HCT116 (cell line): ENCODE measurements around the gene GCN1. TPM values are rescaled to one million over a fixed set of nuclear protein-coding genes. Genes with fewer than 3 reads are reported as not detected.

Source experiments
- ATAC-seq: fragments of 200-7000 bp; cut with Tn5 transposase; 2 replicates; pipeline ENCODE4 v1.9.1; 2020; ENCODE audit warnings: mild to moderate bottlenecking, moderate library complexity
- BruUV-seq: library from RNA; stranded (reverse); fragments of 400-500 nt; replicated peaks from 2 replicates; lab custom pipeline; 2021; lab: Mats Ljungman, UMichigan
- CTCF ChIA-PET: fragments of 300-600 bp; sonication (Branson Sonifier 250); formaldehyde crosslinking; loops from one replicate; lab custom pipeline; 2021; ENCODE audit warnings: antibody characterized with exemption; lab: Charles Lee
- POLR2A ChIA-PET: fragments of 300-600, 350-600 bp; sonication (Branson Sonifier 250); formaldehyde crosslinking; loops from one replicate; lab custom pipeline; 2021; ENCODE audit warnings: antibody characterized with exemption; lab: Charles Lee
- RAD21 ChIA-PET, 2 experiments: fragments of 300-600 bp; sonication (Branson Sonifier 250); formaldehyde crosslinking; loops; one replicate each; lab custom pipeline; 2023; ENCODE audit warnings: low total read pairs in 2 of 2; ENCODE audit not compliant: uncharacterized antibody in 2 of 2, unreplicated experiment in 2 of 2, low non-redundant PET in 1 of 2; lab: Charles Lee
- DNase-seq: peaks from one replicate; pipeline ENCODE4 v3.0.0-alpha.2; 2010; ENCODE audit warnings: low read depth, low spot score
- H2AFZ ChIP-seq: fragments of 200-600 bp; shearing (Covaris generic), sonication (generic); 2 replicates; pipeline ENCODE4 v1.6.1; 2017; ENCODE audit warnings: low read depth, mixed run types, mixed read lengths, antibody characterized with exemption, low read length; ENCODE audit not compliant: poor library complexity, severe bottlenecking
- H3K27ac ChIP-seq: 2 replicates; pipeline ENCODE4 v1.5.1; 2012; ENCODE audit warnings: low read depth, low read length
- H3K27me3 ChIP-seq: fragments of 200-600 bp; sonication (generic); 2 replicates; pipeline ENCODE4 v1.6.1; 2016; ENCODE audit warnings: mixed run types, low read length, mixed read lengths; ENCODE audit not compliant: insufficient read depth
- H3K36me3 ChIP-seq, 2 experiments: fragments of 200-500 bp in 1 of 2; fragments of 200-600 bp in 1 of 2; sonication (Bioruptor generic) in 1 of 2; sonication (generic) in 1 of 2; 2 replicates each; pipeline versions ENCODE4 v1.5.1 to v1.6.1; 2014 to 2016; ENCODE audit warnings: low read length in 2 of 2, inconsistent platforms in 1 of 2, mixed read lengths in 1 of 2, mixed run types in 1 of 2; ENCODE audit not compliant: insufficient read depth in 2 of 2, control insufficient read depth in 1 of 2
- H3K4me1 ChIP-seq, 2 experiments: fragments of 200-600 bp in 1 of 2; sonication (generic) in 1 of 2; 2 replicates each; pipeline versions ENCODE4 v1.5.1 to v1.6.1; 2012 to 2017; ENCODE audit warnings: low read length in 2 of 2, inconsistent platforms in 1 of 2, mild to moderate bottlenecking in 1 of 2, mixed read lengths in 1 of 2, mixed run types in 1 of 2, moderate library complexity in 1 of 2; ENCODE audit not compliant: insufficient read depth in 2 of 2, control insufficient read depth in 1 of 2
- H3K4me2 ChIP-seq: fragments of 200-600 bp; sonication (generic); 2 replicates; pipeline ENCODE4 v1.6.1; 2017; ENCODE audit warnings: mixed run types, low read length, mixed read lengths
- H3K4me3 ChIP-seq, 2 experiments: fragments of 200-600 bp in 1 of 2; sonication (generic) in 1 of 2; replicated peaks in 1 of 2; 2 replicates each; pipeline ENCODE4 v1.5.1; 2011 to 2016; ENCODE audit warnings: low read length in 2 of 2, control low read depth in 1 of 2, low read depth in 1 of 2, mild to moderate bottlenecking in 1 of 2, mixed read lengths in 1 of 2, mixed run types in 1 of 2
- H3K79me2 ChIP-seq: fragments of 200-600 bp; sonication (generic); 2 replicates; pipeline ENCODE4 v1.6.1; 2017; ENCODE audit warnings: mild to moderate bottlenecking, mixed run types, low read length, moderate library complexity, mixed read lengths; ENCODE audit not compliant: insufficient read depth
- H3K9ac ChIP-seq: fragments of 200-600 bp; sonication (generic); 2 replicates; pipeline ENCODE4 v1.6.1; 2016; ENCODE audit warnings: low read length, mixed read lengths
- H3K9me2 ChIP-seq: fragments of 200-600 bp; sonication (generic), shearing (Covaris generic); 2 replicates; pipeline ENCODE4 v1.6.1; 2017; ENCODE audit warnings: mixed run types, mild to moderate bottlenecking, moderate library complexity; ENCODE audit not compliant: insufficient read depth
- H3K9me3 ChIP-seq, 2 experiments: fragments of 200-500 bp in 1 of 2; fragments of 200-600 bp in 1 of 2; sonication (Bioruptor generic) in 1 of 2; sonication (generic) in 1 of 2; 2 replicates each; pipeline ENCODE4 v1.6.1; 2014 to 2017; ENCODE audit warnings: low read length in 2 of 2, mixed read lengths in 2 of 2, inconsistent platforms in 1 of 2, low read depth in 1 of 2, mild to moderate bottlenecking in 1 of 2, mixed run types in 1 of 2, moderate library complexity in 1 of 2; ENCODE audit not compliant: control insufficient read depth in 1 of 2, insufficient read depth in 1 of 2
- H4K20me1 ChIP-seq: fragments of 200-600 bp; sonication (generic), shearing (Covaris generic); 2 replicates; pipeline ENCODE4 v1.6.1; 2017; ENCODE audit warnings: mixed run types, mild to moderate bottlenecking, moderate library complexity; ENCODE audit not compliant: insufficient read depth
- POLR2AphosphoS5 ChIP-seq: IDR thresholded peaks from 2 replicates; pipeline ENCODE4 v1.6.1; 2011; ENCODE audit warnings: mild to moderate bottlenecking, low read depth, low read length, moderate library complexity
- ZNF274 ChIP-seq: fragments of 200-500 bp; sonication (Bioruptor generic); IDR thresholded peaks from 2 replicates; pipeline ENCODE4 v1.6.1; 2014; ENCODE audit warnings: mild to moderate bottlenecking, low read depth, low read length, inconsistent platforms
- intact Hi-C: fragments of 100-400 bp; cut with micrococcal nuclease; formaldehyde crosslinking; loops from 2 replicates; pipeline ENCODE4 v1.10.0; 2022
- total RNA-seq: library from RNA; stranded (reverse); gene quantifications from one replicate; pipeline ENCODE4 v1.2.1, GENCODE V29; 2021; ENCODE audit not compliant: unreplicated experiment
- TF ChIP-seq, protein P1 (sequence below): IDR thresholded peaks from 2 replicates; pipeline ENCODE4 v1.6.1; 2011; ENCODE audit warnings: mild to moderate bottlenecking, low read length, moderate library complexity; ENCODE audit not compliant: insufficient replicate concordance; ENCODE audit errors: extremely low read depth
- TF ChIP-seq, protein P2 (sequence below): IDR thresholded peaks from 2 replicates; pipeline ENCODE4 v1.6.1; 2012

Gene GCN1
- total RNA-seq, 1 experiment from 2014 or later: 184 TPM

- Histone ChIP-seq H3K4me1 (no peaks in the 10 kb centered on the region), H3K9me2 (no peaks in the 10 kb centered on the region), H3K4me2 (no peak overlapping the region), H3K4me3 (no peak overlapping the region), H3K27ac (no peak overlapping the region), H3K9ac (no peak overlapping the region), H3K9me3 (no peaks in the 10 kb centered on the region), H3K27me3 (no peaks in the 10 kb centered on the region), H3K36me3 (peaks cover 64 to 75% of the 10 kb centered on the region in 2 experiments; a peak in 3 of 4 replicates), H3K79me2 (peaks cover 8% of the 10 kb centered on the region), H4K20me1 (no peaks in the 10 kb centered on the region), H2AFZ (no peak overlapping the region)
- ChIA-PET RAD21 (no interaction called here), CTCF (no interaction called here), POLR2A (interaction anchor here (1.2 kb wide), 1 partner anchor 39 kb away, joined by 3 read pairs; the partner anchor contains the start of gene RPLP0)
- DNase-seq: no peak
- BruUV-seq: no TSS peak
- intact Hi-C loops: no loop called here
- no peak for ATAC-seq
- peak; percentile 19; the same call in 1 of the 2 replicates for TF ChIP-seq POLR2AphosphoS5
- TF ChIP-seq, protein P1, sequence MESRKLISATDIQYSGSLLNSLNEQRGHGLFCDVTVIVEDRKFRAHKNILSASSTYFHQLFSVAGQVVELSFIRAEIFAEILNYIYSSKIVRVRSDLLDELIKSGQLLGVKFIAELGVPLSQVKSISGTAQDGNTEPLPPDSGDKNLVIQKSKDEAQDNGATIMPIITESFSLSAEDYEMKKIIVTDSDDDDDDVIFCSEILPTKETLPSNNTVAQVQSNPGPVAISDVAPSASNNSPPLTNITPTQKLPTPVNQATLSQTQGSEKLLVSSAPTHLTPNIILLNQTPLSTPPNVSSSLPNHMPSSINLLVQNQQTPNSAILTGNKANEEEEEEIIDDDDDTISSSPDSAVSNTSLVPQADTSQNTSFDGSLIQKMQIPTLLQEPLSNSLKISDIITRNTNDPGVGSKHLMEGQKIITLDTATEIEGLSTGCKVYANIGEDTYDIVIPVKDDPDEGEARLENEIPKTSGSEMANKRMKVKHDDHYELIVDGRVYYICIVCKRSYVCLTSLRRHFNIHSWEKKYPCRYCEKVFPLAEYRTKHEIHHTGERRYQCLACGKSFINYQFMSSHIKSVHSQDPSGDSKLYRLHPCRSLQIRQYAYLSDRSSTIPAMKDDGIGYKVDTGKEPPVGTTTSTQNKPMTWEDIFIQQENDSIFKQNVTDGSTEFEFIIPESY: no peak
Observed at GRCh38 chr12:120161852-120162251, 32.7 kb downstream of the GCN1 start.

DNA sequence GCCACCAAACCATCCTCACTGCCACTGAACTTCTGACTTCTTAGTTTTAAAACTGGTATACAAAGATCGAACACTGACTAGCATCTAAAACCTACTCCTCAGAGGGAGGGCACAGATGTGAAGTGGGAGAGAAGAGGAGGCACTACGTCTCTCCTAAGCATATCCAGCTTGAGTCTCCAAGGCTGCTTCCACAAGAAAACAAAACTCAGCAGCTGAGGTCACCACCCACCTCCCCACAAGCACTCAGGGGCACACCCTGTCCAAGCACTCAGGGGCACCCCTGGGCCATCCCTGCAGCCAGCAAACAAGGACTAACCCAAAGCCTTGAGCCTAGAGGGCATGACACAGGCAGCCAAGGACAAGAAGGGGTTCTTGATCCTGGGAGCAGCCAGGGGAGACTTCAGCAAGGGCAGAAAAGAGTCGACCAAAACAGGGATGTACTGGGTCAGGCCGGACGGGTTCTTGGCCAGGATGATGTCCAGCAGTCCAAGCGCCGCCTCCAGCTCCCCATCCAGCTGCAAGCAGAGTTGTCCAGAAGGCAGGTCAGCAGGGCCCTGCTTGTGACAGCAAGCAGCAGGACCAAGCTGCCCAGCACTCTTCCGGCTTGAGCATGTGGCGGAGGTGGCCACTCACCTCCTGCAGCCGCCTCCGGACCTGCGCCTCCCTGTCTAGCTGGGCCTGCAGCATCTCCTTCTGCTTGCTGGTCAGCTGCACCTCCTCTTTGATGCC is 34.8 kb downstream of the GCN1 start:
- TF ChIP-seq, protein P2, sequence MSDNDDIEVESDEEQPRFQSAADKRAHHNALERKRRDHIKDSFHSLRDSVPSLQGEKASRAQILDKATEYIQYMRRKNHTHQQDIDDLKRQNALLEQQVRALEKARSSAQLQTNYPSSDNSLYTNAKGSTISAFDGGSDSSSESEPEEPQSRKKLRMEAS: no peak
- TF ChIP-seq ZNF274: no peak
- H3K4me1 ChIP-seq: no peaks in the 10 kb centered on the region
- no peak overlapping the region for H3K4me2 ChIP-seq
- POLR2A ChIA-PET: interaction anchor here (1.1 kb wide), 1 partner anchor 41 kb away, joined by 3 read pairs; the partner anchor contains the start of gene RPLP0
- H2AFZ ChIP-seq: no peak overlapping the region
- BruUV-seq: no TSS peak
- H3K9ac ChIP-seq: no peak overlapping the region
- no peaks in the 10 kb centered on the region for H3K9me3 ChIP-seq
- no peak overlapping the region for H3K4me3 ChIP-seq
- DNase-seq (no peak), ATAC-seq (no peak)
- no peaks in the 10 kb centered on the region for H3K9me2 ChIP-seq
- RAD21 ChIA-PET: no interaction called here
- no peaks in the 10 kb centered on the region for H3K27me3 ChIP-seq
- peaks cover 8% of the 10 kb centered on the region for H3K79me2 ChIP-seq
- CTCF ChIA-PET: no interaction called here
- intact Hi-C loops: no loop called here
- H3K27ac ChIP-seq: no peak overlapping the region
- peaks cover 79 to 97% of the 10 kb centered on the region in 2 experiments; a peak in 3 of 4 replicates for H3K36me3 ChIP-seq
- no peaks in the 10 kb centered on the region for H4K20me1 ChIP-seq
